Tibial artery (tissue), 4 donors: ENCODE results near the gene CEP85.
A peak's percentile ranks its signal among the peaks of the same experiment; 100 is the strongest.

ENCODE experiments used
- DNase-seq, 2 donors: peaks; one replicate each; pipeline ENCODE4 v3.0.0-alpha.2; 2019
- H3K27ac ChIP-seq, 2 donors: fragments of 200-600 bp; sonication (generic) in 1 of 2; 1 replicate in 1 of 2; 2 replicates in 1 of 2; pipeline ENCODE4 v1.5.1; 2018 to 2019; ENCODE audit warnings: mild to moderate bottlenecking in 1 of 2
- H3K27me3 ChIP-seq, 2 donors: fragments of 200-600 bp; sonication (generic) in 1 of 2; one replicate each; pipeline versions ENCODE4 v1.5.1 to v1.6.0; 2016 to 2019
- H3K36me3 ChIP-seq, 3 donors: fragments of 200-600 bp; sonication (generic) in 2 of 3; one replicate each; pipeline ENCODE4 v1.5.1; 2016 to 2019; ENCODE audit warnings: mild to moderate bottlenecking in 2 of 3
- H3K4me1 ChIP-seq, 4 donors: fragments of 200-600 bp; sonication (generic) in 2 of 4; 1 replicate in 3 of 4; 2 replicates in 1 of 4; pipeline ENCODE4 v1.5.1; 2016 to 2019
- H3K4me3 ChIP-seq, 2 donors: fragments of 200-600 bp; sonication (generic) in 1 of 2; 1 replicate in 1 of 2; 2 replicates in 1 of 2; pipeline ENCODE4 v1.5.1; 2018 to 2019; ENCODE audit warnings: mild to moderate bottlenecking in 2 of 2
- H3K9me3 ChIP-seq, 3 donors: fragments of 200-600 bp; sonication (generic) in 1 of 3; one replicate each; pipeline ENCODE4 v1.5.1; 2016 to 2019
- intact Hi-C: fragments of 100-400 bp; cut with DNase I; formaldehyde crosslinking; loops from one replicate; pipeline ENCODE4 v1.15.0; 2023; ENCODE audit warnings: low total_unique reads
- TF ChIP-seq, protein P1 (sequence below), 2 experiments: fragments of 200-600 bp in 1 of 2; fragments of 450-650 bp in 1 of 2; IDR thresholded peaks; one replicate each; pipeline ENCODE4 v1.5.1; 2017 to 2019; ENCODE audit warnings: antibody characterized with exemption in 2 of 2, mild to moderate bottlenecking in 1 of 2, moderate library complexity in 1 of 2

Gene CEP85

DNA sequence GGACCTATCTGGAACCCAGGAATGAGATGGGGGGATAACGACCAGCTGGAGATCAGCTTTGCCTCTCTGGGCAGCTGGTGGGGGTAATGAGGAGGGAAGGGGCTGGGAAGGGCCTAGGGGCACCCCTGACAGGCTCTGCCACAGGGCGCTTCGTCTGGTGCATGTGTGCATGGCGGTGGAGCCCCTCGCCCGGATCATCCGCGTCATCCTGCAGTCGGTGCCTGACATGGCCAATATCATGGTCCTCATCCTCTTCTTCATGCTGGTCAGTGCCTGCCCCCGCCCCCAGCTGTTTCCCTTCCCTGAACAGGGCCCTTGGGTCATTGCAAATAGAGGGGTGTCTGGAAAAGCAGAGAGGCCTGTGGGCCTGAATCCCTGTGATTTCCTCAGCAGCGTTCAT, 36.2 kb upstream of the CEP85 start:
- no peak for DNase-seq
- Histone ChIP-seq H3K9me3 (no peaks in the 10 kb centered on the region), H3K27ac (no peak overlapping the region), H3K4me1 (no peaks in the 10 kb centered on the region), H3K36me3 (no peaks in the 10 kb centered on the region), H3K4me3 (no peak overlapping the region), H3K27me3 (peaks cover 0 to 36% of the 10 kb centered on the region in 2 donors)
- intact Hi-C loops, result no loop called here
- TF ChIP-seq, protein P1, sequence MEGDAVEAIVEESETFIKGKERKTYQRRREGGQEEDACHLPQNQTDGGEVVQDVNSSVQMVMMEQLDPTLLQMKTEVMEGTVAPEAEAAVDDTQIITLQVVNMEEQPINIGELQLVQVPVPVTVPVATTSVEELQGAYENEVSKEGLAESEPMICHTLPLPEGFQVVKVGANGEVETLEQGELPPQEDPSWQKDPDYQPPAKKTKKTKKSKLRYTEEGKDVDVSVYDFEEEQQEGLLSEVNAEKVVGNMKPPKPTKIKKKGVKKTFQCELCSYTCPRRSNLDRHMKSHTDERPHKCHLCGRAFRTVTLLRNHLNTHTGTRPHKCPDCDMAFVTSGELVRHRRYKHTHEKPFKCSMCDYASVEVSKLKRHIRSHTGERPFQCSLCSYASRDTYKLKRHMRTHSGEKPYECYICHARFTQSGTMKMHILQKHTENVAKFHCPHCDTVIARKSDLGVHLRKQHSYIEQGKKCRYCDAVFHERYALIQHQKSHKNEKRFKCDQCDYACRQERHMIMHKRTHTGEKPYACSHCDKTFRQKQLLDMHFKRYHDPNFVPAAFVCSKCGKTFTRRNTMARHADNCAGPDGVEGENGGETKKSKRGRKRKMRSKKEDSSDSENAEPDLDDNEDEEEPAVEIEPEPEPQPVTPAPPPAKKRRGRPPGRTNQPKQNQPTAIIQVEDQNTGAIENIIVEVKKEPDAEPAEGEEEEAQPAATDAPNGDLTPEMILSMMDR (IDR thresholded peaks at IDR 0.05), result no peak

DNA sequence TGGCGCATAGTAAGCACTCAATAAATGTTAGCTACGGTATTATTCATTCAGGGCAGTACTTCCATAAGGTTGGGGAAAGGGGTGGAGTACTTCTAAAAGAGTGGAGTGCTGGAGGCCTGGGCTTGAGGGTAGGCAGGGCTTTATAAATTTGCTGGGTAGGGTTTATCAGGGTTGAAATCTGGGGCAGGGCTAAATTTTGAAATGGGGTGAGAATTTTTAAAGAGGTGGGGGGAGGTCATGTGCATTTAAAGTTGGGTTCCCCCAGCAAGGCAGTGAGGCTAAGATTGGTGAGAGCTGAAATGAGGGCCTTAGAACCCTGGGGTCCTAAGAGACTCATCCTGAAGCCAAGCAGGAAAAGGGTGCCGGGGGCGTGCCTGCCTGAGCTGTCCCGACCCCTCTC, 33.6 kb upstream of the CEP85 start:
- Histone ChIP-seq H3K4me1 (no peaks in the 10 kb centered on the region), H3K4me3 (no peak overlapping the region), H3K27ac (no peak overlapping the region), H3K36me3 (no peaks in the 10 kb centered on the region), H3K9me3 (no peaks in the 10 kb centered on the region), H3K27me3 (peaks cover 0 to 50% of the 10 kb centered on the region in 2 donors)
- TF ChIP-seq, protein P1 (IDR thresholded peaks at IDR 0.05), result no peak
- no peak for DNase-seq
- intact Hi-C loops, result no loop called here

DNA sequence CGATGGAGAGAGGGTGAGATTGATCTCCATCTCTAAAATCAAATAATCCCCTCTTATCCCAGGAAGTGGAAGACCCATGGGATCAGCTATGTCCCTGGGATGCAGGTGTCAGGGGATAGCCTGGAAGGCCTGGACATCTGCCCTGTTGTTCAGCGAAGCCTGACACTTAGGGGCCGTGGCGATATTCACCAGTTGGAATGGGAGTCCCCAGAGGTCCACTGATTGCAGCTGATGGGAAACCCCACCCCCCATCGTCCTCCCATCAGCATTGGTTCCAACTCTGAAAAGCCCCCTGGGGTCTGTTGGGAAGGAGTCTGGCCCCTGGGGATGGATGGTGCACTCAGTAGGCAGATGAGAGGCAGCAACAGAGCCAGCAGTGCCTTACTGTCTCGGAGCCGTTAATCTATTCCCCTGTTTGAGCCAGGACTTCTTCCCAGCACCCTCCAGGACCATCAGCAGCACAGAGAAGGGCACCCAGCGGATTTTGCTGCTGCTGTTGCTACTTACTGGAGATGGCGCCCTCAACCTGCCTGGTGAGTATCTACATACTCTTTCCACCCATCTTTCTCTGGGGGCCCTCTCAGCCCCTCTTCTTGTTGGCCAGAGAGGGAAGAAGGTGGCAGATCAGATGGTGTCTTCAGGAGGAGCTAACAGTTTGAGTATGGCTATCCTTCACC, 30.2 kb upstream of the CEP85 start:
- peak in 1 of 2 donors; percentile 41 for DNase-seq
- H3K27ac ChIP-seq, result no peak overlapping the region
- TF ChIP-seq, protein P1 (IDR thresholded peaks at IDR 0.05), result no peak
- intact Hi-C loops, result no loop called here
- no peak overlapping the region for H3K4me3 ChIP-seq
- peaks cover 0 to 33% of the 10 kb centered on the region in 2 donors for H3K27me3 ChIP-seq
- no peaks in the 10 kb centered on the region for H3K9me3 ChIP-seq
- no peaks in the 10 kb centered on the region for H3K4me1 ChIP-seq
- no peaks in the 10 kb centered on the region for H3K36me3 ChIP-seq

DNA sequence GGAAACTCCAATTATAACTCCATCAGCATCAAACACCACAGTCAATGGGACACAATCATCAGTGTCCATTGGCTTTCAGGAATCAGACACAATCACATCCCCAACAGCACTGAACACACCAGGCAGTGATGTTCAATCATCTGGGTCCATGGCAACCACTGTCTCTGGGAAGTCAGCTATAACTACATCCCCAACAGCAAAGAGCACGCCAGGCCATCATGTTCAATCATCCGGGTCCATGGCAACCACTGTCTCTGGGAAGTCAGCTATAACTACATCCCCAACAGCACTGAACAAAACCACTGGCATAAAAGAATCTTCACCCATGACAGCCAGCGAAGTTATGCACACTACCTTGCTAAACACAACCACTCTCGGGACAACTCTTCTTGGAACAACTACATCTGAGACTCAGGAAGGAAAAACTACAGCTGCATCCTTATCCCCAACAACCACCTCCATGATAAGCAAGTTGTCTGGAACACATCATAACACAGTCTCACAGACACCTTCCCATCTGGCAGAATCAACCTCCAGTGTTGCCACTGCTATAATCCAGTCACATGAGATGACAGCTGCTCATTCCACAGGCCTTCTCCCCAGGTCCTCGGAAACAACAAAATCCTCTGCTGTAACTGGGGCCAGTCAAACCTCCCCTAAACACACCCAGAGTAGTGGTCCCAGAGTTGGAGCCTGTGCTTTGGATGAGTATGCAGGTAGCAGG, 23.7 kb upstream of the CEP85 start:
- Histone ChIP-seq H3K9me3 (no peaks in the 10 kb centered on the region), H3K36me3 (no peaks in the 10 kb centered on the region), H3K4me3 (no peak overlapping the region), H3K27me3 (no peaks in the 10 kb centered on the region), H3K4me1 (no peaks in the 10 kb centered on the region), H3K27ac (no peak overlapping the region)
- no peak for DNase-seq
- intact Hi-C loops, result no loop called here
- TF ChIP-seq, protein P1 (IDR thresholded peaks at IDR 0.05), result no peak

DNA sequence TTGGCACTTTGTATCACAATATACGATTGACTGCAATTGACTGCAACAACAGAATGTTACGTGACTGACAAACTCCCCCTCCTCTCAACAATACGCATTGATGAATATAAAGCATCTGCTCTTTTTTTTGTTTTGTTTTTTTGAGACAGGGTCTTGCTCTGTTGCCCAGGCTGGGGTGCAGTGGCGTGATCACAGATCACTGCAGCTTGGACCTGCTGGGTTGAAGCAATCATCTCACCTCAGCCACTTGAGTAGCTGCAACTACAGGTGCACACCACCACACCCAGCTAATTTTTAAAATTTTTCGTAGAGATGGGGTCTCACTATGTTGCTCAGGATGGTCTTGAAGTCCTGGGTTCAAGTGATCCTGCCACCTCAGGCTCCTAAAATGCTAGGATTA, 21.3 kb upstream of the CEP85 start:
- H3K4me1 ChIP-seq, result no peaks in the 10 kb centered on the region
- H3K4me3 ChIP-seq, result no peak overlapping the region
- no peaks in the 10 kb centered on the region for H3K9me3 ChIP-seq
- peaks cover 0 to 4% of the 10 kb centered on the region in 2 donors for H3K27me3 ChIP-seq
- TF ChIP-seq, protein P1 (IDR thresholded peaks at IDR 0.05), result no peak
- intact Hi-C loops, result no loop called here
- H3K27ac ChIP-seq, result no peak overlapping the region
- no peak for DNase-seq
- H3K36me3 ChIP-seq, result no peaks in the 10 kb centered on the region
